CD14-positive monocyte (primary cell): ENCODE data around the gene CUL4A. TPM values are rescaled to one million over a fixed set of nuclear protein-coding genes. Genes with fewer than 3 reads are reported as not detected.

ENCODE experiments used
- DNase-seq, 3 donors: peaks; one replicate each; pipeline ENCODE4 v3.0.0-alpha.2; 2011 to 2022
- H2AFZ ChIP-seq: 2 replicates; pipeline ENCODE4 v1.6.0; 2012; ENCODE audit warnings: mild to moderate bottlenecking, low read depth, low read length, inconsistent platforms; ENCODE audit not compliant: insufficient read depth, poor library complexity, severe bottlenecking
- H3K27ac ChIP-seq, 2 donors: 1 replicate in 1 of 2; 2 replicates in 1 of 2; pipeline ENCODE4 v1.5.1; 2012 to 2013; ENCODE audit warnings: low read length in 2 of 2, control low read depth in 1 of 2, inconsistent platforms in 1 of 2, low read depth in 1 of 2, mild to moderate bottlenecking in 1 of 2
- H3K27me3 ChIP-seq, 2 donors: one replicate each; pipeline versions ENCODE4 v1.6.0 to v1.6.1; 2011 to 2013; ENCODE audit warnings: low read length in 2 of 2; ENCODE audit not compliant: control insufficient read depth in 2 of 2, insufficient read depth in 2 of 2
- H3K36me3 ChIP-seq, 2 donors: replicated peaks in 1 of 2; 1 replicate in 1 of 2; 2 replicates in 1 of 2; pipeline versions ENCODE4 v1.5.1 to v1.6.1; 2012 to 2013; ENCODE audit warnings: low read length in 2 of 2, control low read depth in 1 of 2, inconsistent platforms in 1 of 2, mild to moderate bottlenecking in 1 of 2; ENCODE audit not compliant: insufficient read depth in 2 of 2, control insufficient read depth in 1 of 2
- H3K4me1 ChIP-seq, 2 donors: 1 replicate in 1 of 2; 2 replicates in 1 of 2; pipeline versions ENCODE4 v1.5.1 to v1.6.1; 2012 to 2013; ENCODE audit warnings: low read length in 2 of 2, control low read depth in 1 of 2, inconsistent platforms in 1 of 2, mild to moderate bottlenecking in 1 of 2, moderate library complexity in 1 of 2; ENCODE audit not compliant: insufficient read depth in 2 of 2, control insufficient read depth in 1 of 2
- H3K4me2 ChIP-seq: replicated peaks from 2 replicates; pipeline ENCODE3; 2012; ENCODE audit warnings: low read length, moderate library complexity, mild to moderate bottlenecking; ENCODE audit not compliant: poor library complexity, severe bottlenecking; ENCODE audit errors: extremely low read depth
- H3K4me3 ChIP-seq, 3 experiments: fragments of 200-600 bp in 1 of 3; sonication (generic) in 1 of 3; replicated peaks in 1 of 3; 1 replicate in 2 of 3; 2 replicates in 1 of 3; pipeline ENCODE4 v1.5.1; 2011 to 2013; ENCODE audit warnings: low read length in 3 of 3, mild to moderate bottlenecking in 3 of 3, control low read depth in 2 of 3, low read depth in 2 of 3, inconsistent platforms in 1 of 3, moderate library complexity in 1 of 3
- H3K79me2 ChIP-seq: 2 replicates; pipeline ENCODE4 v1.6.0; 2012; ENCODE audit warnings: mild to moderate bottlenecking, control low read depth, inconsistent platforms, low read length, moderate library complexity; ENCODE audit not compliant: insufficient read depth
- H3K9ac ChIP-seq: 2 replicates; pipeline ENCODE4 v1.6.0; 2017; ENCODE audit warnings: low read length, mild to moderate bottlenecking; ENCODE audit not compliant: insufficient read depth, poor library complexity, severe bottlenecking
- H3K9me3 ChIP-seq, 2 donors: replicated peaks in 1 of 2; 1 replicate in 1 of 2; 2 replicates in 1 of 2; pipeline versions ENCODE4 v1.5.1 to v1.6.1; 2012 to 2013; ENCODE audit warnings: low read length in 2 of 2, control low read depth in 1 of 2; ENCODE audit not compliant: control insufficient read depth in 1 of 2, insufficient read depth in 1 of 2
- H4K20me1 ChIP-seq: 2 replicates; pipeline ENCODE4 v1.6.0; 2012; ENCODE audit warnings: mild to moderate bottlenecking, low read length, control low read depth, moderate library complexity; ENCODE audit not compliant: insufficient read depth
- H3K27ac Mint-ChIP-seq, 7 donors: one replicate each; pipeline ENCODE4 v1.8.0; 2020; ENCODE audit warnings: mild to moderate bottlenecking in 7 of 7, mixed read lengths in 7 of 7, moderate library complexity in 6 of 7, inconsistent platforms in 2 of 7
- H3K27me3 Mint-ChIP-seq, 3 donors: one replicate each; pipeline ENCODE4 v1.8.0; 2021 to 2022; ENCODE audit warnings: low read depth in 3 of 3, mild to moderate bottlenecking in 3 of 3, mixed read lengths in 3 of 3, moderate library complexity in 3 of 3, inconsistent platforms in 1 of 3
- H3K36me3 Mint-ChIP-seq, 2 donors: one replicate each; pipeline ENCODE4 v1.8.0; 2020; ENCODE audit warnings: mixed read lengths in 2 of 2, inconsistent platforms in 1 of 2, mild to moderate bottlenecking in 1 of 2
- H3K4me1 Mint-ChIP-seq: one replicate; pipeline ENCODE4 v1.8.0; 2020; ENCODE audit warnings: mild to moderate bottlenecking, mixed read lengths
- H3K4me3 Mint-ChIP-seq, 2 donors: one replicate each; pipeline ENCODE4 v1.8.0; 2020; ENCODE audit warnings: mild to moderate bottlenecking in 2 of 2, mixed read lengths in 2 of 2, moderate library complexity in 1 of 2
- H3K9me3 Mint-ChIP-seq, 7 donors: one replicate each; pipeline ENCODE4 v1.8.0; 2020 to 2022; ENCODE audit warnings: mixed read lengths in 7 of 7, mild to moderate bottlenecking in 6 of 7, moderate library complexity in 6 of 7, inconsistent platforms in 2 of 7
- CTCF ChIP-seq: fragments of 200-600 bp; IDR thresholded peaks from one replicate; pipeline ENCODE4 v1.8.0; 2022; ENCODE audit warnings: antibody characterized with exemption, mild to moderate bottlenecking
- WGBS: methylation state at CpG from one replicate; pipeline ENCODE4 v1.1.5; 2013; ENCODE audit warnings: missing lambda C conversion rate; ENCODE audit not compliant: insufficient coverage; 5-methylcytosine and 5-hydroxymethylcytosine counted together
- intact Hi-C, 2 donors: fragments of 100-400 bp; cut with micrococcal nuclease; formaldehyde crosslinking; loops; one replicate each; pipeline versions ENCODE4 v1.15.0 to v1.15.1; 2023
- polyA plus RNA-seq, 3 donors: library from polyadenylated mRNA; depleted of rRNA in 1 of 3; unstranded in 2 of 3; stranded (reverse) in 1 of 3; fragments of 300-500 nt in 2 of 3; fragments of >200 nt in 1 of 3; fragmentation: Illumina TruSeq in 2 of 3; gene quantifications; 1 replicate in 2 of 3; 2 replicates in 1 of 3; pipeline ENCODE4 v1.2.3, GENCODE V29; 2012 to 2021

Gene CUL4A
- polyA plus RNA-seq, 3 donors: 32.0 to 53.9 (median 33.7) TPM

GRCh38 chr13:113167155-113167554 is 42.3 kb upstream of the CUL4A start:
- Histone ChIP-seq H3K4me2 (no peak overlapping the region), H3K27ac (no peak overlapping the region), H2AFZ (no peak overlapping the region), H3K4me3 (no peak overlapping the region), H4K20me1 (no peaks in the 10 kb centered on the region), H3K9me3 (peaks cover 0 to 3% of the 10 kb centered on the region in 2 donors), H3K4me1 (peaks cover 0 to 13% of the 10 kb centered on the region in 2 donors), H3K27me3 (peaks cover 0 to 10% of the 10 kb centered on the region in 2 donors), H3K36me3 (no peaks in the 10 kb centered on the region), H3K79me2 (no peaks in the 10 kb centered on the region), H3K9ac (no peak overlapping the region)
- no peak for DNase-seq
- Mint-ChIP-seq H3K4me3 (no peak overlapping the region), H3K27me3 (peaks cover 18 to 33% (median 29%) of the 10 kb centered on the region in 3 donors), H3K27ac (no peak overlapping the region), H3K9me3 (peaks cover 0 to 8% (median 4%) of the 10 kb centered on the region in 7 donors), H3K36me3 (peaks cover 21% of the 10 kb centered on the region in 2 donors), H3K4me1 (peaks cover 12% of the 10 kb centered on the region)
- WGBS: 100% methylated on average over 4 of the region's 10 CpGs
- TF ChIP-seq CTCF: no peak
- intact Hi-C loops: no loop called here

- peaks cover 0 to 3% of the 10 kb centered on the region in 2 donors for H3K9me3 ChIP-seq
- H3K27ac ChIP-seq: no peak overlapping the region
- Mint-ChIP-seq H3K4me3 (no peak overlapping the region), H3K9me3 (peaks cover 0 to 8% (median 4%) of the 10 kb centered on the region in 7 donors), H3K27ac (no peak overlapping the region), H3K4me1 (peaks cover 12% of the 10 kb centered on the region), H3K27me3 (peaks cover 17 to 33% (median 29%) of the 10 kb centered on the region in 3 donors), H3K36me3 (peaks cover 21 to 25% of the 10 kb centered on the region in 2 donors)
- peaks cover 0 to 13% of the 10 kb centered on the region in 2 donors for H3K4me1 ChIP-seq
- WGBS: no CpG with 5 or more reads among the region's 3 CpGs
- peaks cover 0 to 10% of the 10 kb centered on the region in 2 donors for H3K27me3 ChIP-seq
- no peaks in the 10 kb centered on the region for H3K36me3 ChIP-seq
- no peak for DNase-seq
- no peaks in the 10 kb centered on the region for H4K20me1 ChIP-seq
- H3K79me2 ChIP-seq: no peaks in the 10 kb centered on the region
- no peak overlapping the region for H3K9ac ChIP-seq
- no peak overlapping the region for H2AFZ ChIP-seq
- H3K4me3 ChIP-seq: no peak overlapping the region
- no peak for TF ChIP-seq CTCF
- H3K4me2 ChIP-seq: no peak overlapping the region
- intact Hi-C loops: no loop called here
These were observed 41.8 kb upstream of the CUL4A start for GRCh38 chr13:113167575-113167974.
